Measurements from ENCODE around the gene FHIT.
A peak's percentile ranks its signal among the peaks of the same experiment; 100 is the strongest.

The FHIT gene

DNA sequence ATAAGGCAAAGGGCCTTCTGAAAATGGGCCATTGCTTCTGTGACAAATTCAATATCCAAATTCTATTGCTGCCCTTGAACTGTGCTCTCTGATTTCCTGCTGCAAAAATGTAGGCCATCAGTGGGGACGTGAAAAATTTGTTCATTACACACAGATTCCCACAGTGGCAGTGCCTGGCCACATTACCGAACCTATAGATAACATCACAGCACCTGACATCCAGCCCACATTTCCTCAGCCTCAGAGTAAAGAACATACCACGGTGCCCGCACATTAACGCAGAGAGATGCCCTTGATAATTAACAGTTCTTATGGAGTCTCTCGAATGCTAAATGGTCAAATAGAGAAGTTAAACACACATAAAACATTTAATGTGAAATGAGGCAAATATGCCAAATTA lies 1269.9 kb downstream of the FHIT start:
- H3K9ac ChIP-seq (ENCODE audit: low read length), result no peak overlapping the region
- H3K9me3 ChIP-seq (ENCODE audit: insufficient read depth, low read length), result no peaks in the 10 kb centered on the region
- H2AFZ ChIP-seq (ENCODE audit: low read depth, low read length), result no peak overlapping the region
- no peak overlapping the region for H3K4me3 ChIP-seq (ENCODE audit: low read length)
- 0 out of 2 replicates have a peak, but pooled peaks cover 3% of the 10 kb centered on the region for H3K27me3 ChIP-seq (ENCODE audit: low read depth, low read length)
- TF ChIP-seq, protein P1, sequence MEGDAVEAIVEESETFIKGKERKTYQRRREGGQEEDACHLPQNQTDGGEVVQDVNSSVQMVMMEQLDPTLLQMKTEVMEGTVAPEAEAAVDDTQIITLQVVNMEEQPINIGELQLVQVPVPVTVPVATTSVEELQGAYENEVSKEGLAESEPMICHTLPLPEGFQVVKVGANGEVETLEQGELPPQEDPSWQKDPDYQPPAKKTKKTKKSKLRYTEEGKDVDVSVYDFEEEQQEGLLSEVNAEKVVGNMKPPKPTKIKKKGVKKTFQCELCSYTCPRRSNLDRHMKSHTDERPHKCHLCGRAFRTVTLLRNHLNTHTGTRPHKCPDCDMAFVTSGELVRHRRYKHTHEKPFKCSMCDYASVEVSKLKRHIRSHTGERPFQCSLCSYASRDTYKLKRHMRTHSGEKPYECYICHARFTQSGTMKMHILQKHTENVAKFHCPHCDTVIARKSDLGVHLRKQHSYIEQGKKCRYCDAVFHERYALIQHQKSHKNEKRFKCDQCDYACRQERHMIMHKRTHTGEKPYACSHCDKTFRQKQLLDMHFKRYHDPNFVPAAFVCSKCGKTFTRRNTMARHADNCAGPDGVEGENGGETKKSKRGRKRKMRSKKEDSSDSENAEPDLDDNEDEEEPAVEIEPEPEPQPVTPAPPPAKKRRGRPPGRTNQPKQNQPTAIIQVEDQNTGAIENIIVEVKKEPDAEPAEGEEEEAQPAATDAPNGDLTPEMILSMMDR (IDR thresholded peaks at IDR 0.05; ENCODE audit: low read depth, low read length), result no peak
- TF ChIP-seq EZH2phosphoT487 (IDR thresholded peaks at IDR 0.05; ENCODE audit: low read depth), result no peak
- H3K79me2 ChIP-seq (ENCODE audit: low read length), result no peaks in the 10 kb centered on the region
- no peaks in the 10 kb centered on the region for H4K20me1 ChIP-seq (ENCODE audit: insufficient read depth, low read length)
- peaks cover 31% of the 10 kb centered on the region for H3K4me1 ChIP-seq (ENCODE audit: low read length)
- H3K27ac ChIP-seq (ENCODE audit: low read length), result no peak overlapping the region
- no peak overlapping the region for H3K4me2 ChIP-seq (ENCODE audit: low read length)
- peaks cover 5% of the 10 kb centered on the region for H3K36me3 ChIP-seq (replicated peaks; ENCODE audit: low read depth, low read length)

DNA sequence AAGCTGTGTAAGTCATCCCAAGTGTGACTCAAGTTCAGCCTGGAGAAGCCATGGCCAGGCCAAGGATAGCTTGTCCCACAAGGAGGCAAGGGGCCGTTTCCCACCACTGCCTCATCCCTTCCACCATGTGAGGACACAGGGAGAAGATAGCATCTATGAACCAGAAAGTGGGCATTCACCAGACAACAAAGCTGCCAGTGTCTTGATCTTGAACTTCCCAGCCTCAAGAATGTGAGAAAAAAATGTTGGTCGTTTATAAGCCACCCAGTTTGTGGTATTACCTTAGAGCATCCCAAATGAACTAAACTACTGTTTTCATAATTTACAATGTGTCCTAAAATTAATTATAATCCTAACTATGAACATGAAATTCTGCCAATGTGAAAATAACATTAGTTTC lies 1270.7 kb downstream of the FHIT start:
- no peak overlapping the region for H2AFZ ChIP-seq (ENCODE audit: low read depth, low read length)
- H3K36me3 ChIP-seq (replicated peaks; ENCODE audit: low read depth, low read length), result peaks cover 5% of the 10 kb centered on the region
- 0 out of 2 replicates have a peak, but pooled peaks cover 3% of the 10 kb centered on the region for H3K27me3 ChIP-seq (ENCODE audit: low read depth, low read length)
- H3K4me3 ChIP-seq (ENCODE audit: low read length), result no peak overlapping the region
- H3K9ac ChIP-seq (ENCODE audit: low read length), result no peak overlapping the region
- H3K79me2 ChIP-seq (ENCODE audit: low read length), result no peaks in the 10 kb centered on the region
- H3K27ac ChIP-seq (ENCODE audit: low read length), result no peak overlapping the region
- H3K4me1 ChIP-seq (ENCODE audit: low read length), result peaks cover 24% of the 10 kb centered on the region
- no peak overlapping the region for H3K4me2 ChIP-seq (ENCODE audit: low read length)
- no peak for TF ChIP-seq EZH2phosphoT487 (IDR thresholded peaks at IDR 0.05; ENCODE audit: low read depth)
- TF ChIP-seq, protein P1 (IDR thresholded peaks at IDR 0.05; ENCODE audit: low read depth, low read length), result no peak
- H4K20me1 ChIP-seq (ENCODE audit: insufficient read depth, low read length), result no peaks in the 10 kb centered on the region
- H3K9me3 ChIP-seq (ENCODE audit: insufficient read depth, low read length), result no peaks in the 10 kb centered on the region

DNA sequence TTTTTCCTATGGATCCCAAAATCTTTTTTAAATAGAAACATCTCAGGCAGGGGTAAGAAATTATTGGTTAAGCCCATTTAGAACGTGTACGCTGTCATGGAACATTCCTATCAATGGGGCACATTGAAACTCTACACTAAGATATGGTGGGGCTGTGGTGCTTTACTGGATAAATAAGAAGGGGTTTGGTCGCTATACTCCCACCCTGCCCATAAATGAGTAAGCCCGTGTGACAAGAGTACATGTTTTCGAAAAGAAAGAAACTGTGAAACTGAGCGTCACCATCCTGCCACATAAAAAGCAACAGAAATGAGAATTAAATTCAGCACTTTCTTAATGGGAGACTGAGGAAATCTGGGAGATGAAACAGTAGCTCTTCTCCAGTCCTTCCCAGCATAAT lies 1271.7 kb downstream of the FHIT start:
- Histone ChIP-seq H3K27me3 (ENCODE audit: low read depth, low read length) (0 out of 2 replicates have a peak, but pooled peaks cover 1% of the 10 kb centered on the region), H4K20me1 (ENCODE audit: insufficient read depth, low read length) (no peaks in the 10 kb centered on the region), H3K4me1 (ENCODE audit: low read length) (peaks cover 18% of the 10 kb centered on the region), H3K4me2 (ENCODE audit: low read length) (no peak overlapping the region), H3K4me3 (ENCODE audit: low read length) (no peak overlapping the region), H2AFZ (ENCODE audit: low read depth, low read length) (no peak overlapping the region), H3K27ac (ENCODE audit: low read length) (no peak overlapping the region), H3K36me3 (replicated peaks; ENCODE audit: low read depth, low read length) (peaks cover 3% of the 10 kb centered on the region), H3K9ac (ENCODE audit: low read length) (no peak overlapping the region), H3K79me2 (ENCODE audit: low read length) (no peaks in the 10 kb centered on the region), H3K9me3 (ENCODE audit: insufficient read depth, low read length) (no peaks in the 10 kb centered on the region)
- TF ChIP-seq, protein P1 (IDR thresholded peaks at IDR 0.05; ENCODE audit: low read depth, low read length), result no peak
- TF ChIP-seq EZH2phosphoT487 (IDR thresholded peaks at IDR 0.05; ENCODE audit: low read depth), result no peak

DNA sequence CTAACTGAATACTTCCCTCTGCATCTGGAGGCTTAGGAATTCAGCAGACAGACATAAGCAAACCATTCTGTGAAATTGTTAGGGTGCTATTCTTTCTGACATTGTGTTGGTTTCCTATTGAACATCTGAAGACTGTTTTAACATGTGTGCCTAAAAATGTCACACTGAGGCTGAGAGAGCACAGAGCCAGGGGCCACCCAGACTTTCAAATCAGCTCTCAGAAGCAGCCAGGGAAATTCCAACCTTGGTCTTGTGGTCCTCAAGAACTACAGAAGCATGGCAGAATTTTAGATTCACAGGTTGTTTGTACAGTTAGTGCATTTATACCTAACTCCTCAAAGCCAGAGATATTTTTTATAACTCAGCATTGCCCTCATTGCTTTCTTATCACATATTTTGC lies 1272.3 kb downstream of the FHIT start:
- H3K79me2 ChIP-seq (ENCODE audit: low read length), result no peaks in the 10 kb centered on the region
- H3K36me3 ChIP-seq (replicated peaks; ENCODE audit: low read depth, low read length), result no peaks in the 10 kb centered on the region
- H3K27me3 ChIP-seq (ENCODE audit: low read depth, low read length), result no peaks in the 10 kb centered on the region
- H3K4me2 ChIP-seq (ENCODE audit: low read length), result peak overlapping the region; percentile 54
- H3K9ac ChIP-seq (ENCODE audit: low read length), result no peak overlapping the region
- no peak overlapping the region for H2AFZ ChIP-seq (ENCODE audit: low read depth, low read length)
- no peak overlapping the region for H3K27ac ChIP-seq (ENCODE audit: low read length)
- H3K9me3 ChIP-seq (ENCODE audit: insufficient read depth, low read length), result no peaks in the 10 kb centered on the region
- TF ChIP-seq EZH2phosphoT487 (IDR thresholded peaks at IDR 0.05; ENCODE audit: low read depth), result no peak
- TF ChIP-seq, protein P1 (IDR thresholded peaks at IDR 0.05; ENCODE audit: low read depth, low read length), result no peak
- H4K20me1 ChIP-seq (ENCODE audit: insufficient read depth, low read length), result no peaks in the 10 kb centered on the region
- H3K4me1 ChIP-seq (ENCODE audit: low read length), result peaks cover 18% of the 10 kb centered on the region
- H3K4me3 ChIP-seq (ENCODE audit: low read length), result peak overlapping the region; percentile 18; the same call in 1 of the 2 replicates
